H1 (cell line): Measurements from ENCODE around the gene UBE3B. TPM values are rescaled to one million over a fixed set of nuclear protein-coding genes. Genes with fewer than 3 reads are reported as not detected.

ENCODE experiments used
- CTCF ChIA-PET: fragments of 300-600 bp; sonication (Branson Sonifier 250); formaldehyde crosslinking; loops from one replicate; lab custom pipeline; 2021; ENCODE audit not compliant: partially characterized antibody; lab: Charles Lee
- POLR2A ChIA-PET: fragments of 300-600 bp; sonication (Branson Sonifier 250); formaldehyde crosslinking; loops from one replicate; lab custom pipeline; 2021; ENCODE audit warnings: inconsistent platforms; ENCODE audit not compliant: partially characterized antibody; lab: Charles Lee
- DNase-seq, 2 experiments: peaks; one replicate each; pipeline versions ENCODE4 v3.0.0 to v3.0.0-alpha.2; 2010 to 2022; ENCODE audit warnings: low spot score in 2 of 2, low read depth in 1 of 2, mixed read lengths in 1 of 2
- FAIRE-seq: peaks from 2 replicates; lab custom pipeline; 2011; peaks lifted over from hg19 to GRCh38; lab: Jason Lieb, UNC
- H2AFZ ChIP-seq: 2 replicates; pipeline ENCODE4 v1.8.1; 2012; ENCODE audit warnings: low read length, inconsistent platforms
- H2AK5ac ChIP-seq: 2 replicates; pipeline ENCODE4 v1.6.1; 2013; ENCODE audit warnings: low read depth, low read length
- H2BK120ac ChIP-seq: replicated peaks from 2 replicates; pipeline ENCODE3; 2013; ENCODE audit warnings: low read depth, low read length, inconsistent platforms
- H2BK12ac ChIP-seq: 2 replicates; pipeline ENCODE4 v1.6.1; 2013; ENCODE audit warnings: low read depth, low read length
- H2BK15ac ChIP-seq: 2 replicates; pipeline ENCODE4 v1.6.1; 2013; ENCODE audit warnings: low read length
- H2BK20ac ChIP-seq: 2 replicates; pipeline ENCODE4 v1.6.1; 2013; ENCODE audit warnings: low read length
- H2BK5ac ChIP-seq: 2 replicates; pipeline ENCODE4 v1.6.1; 2013; ENCODE audit warnings: low read depth, low read length
- H3K14ac ChIP-seq: 2 replicates; pipeline ENCODE4 v1.6.1; 2013; ENCODE audit warnings: inconsistent platforms; ENCODE audit not compliant: insufficient read length
- H3K18ac ChIP-seq: 2 replicates; pipeline ENCODE4 v1.6.1; 2013; ENCODE audit warnings: low read length; ENCODE audit errors: extremely low read depth
- H3K23ac ChIP-seq: 2 replicates; pipeline ENCODE4 v1.6.1; 2013; ENCODE audit warnings: inconsistent platforms; ENCODE audit not compliant: insufficient read length
- H3K23me2 ChIP-seq: 2 replicates; pipeline ENCODE4 v1.6.1; 2013; ENCODE audit warnings: low read depth, low read length
- H3K27ac ChIP-seq: 2 replicates; pipeline ENCODE4 v1.6.1; 2011; ENCODE audit warnings: low read depth, low read length, inconsistent platforms
- H3K27me3 ChIP-seq, 4 experiments: replicated peaks in 1 of 4; 1 replicate in 1 of 4; 2 replicates in 3 of 4; pipeline versions ENCODE4 v1.6.1 to v1.8.1; 2011 to 2013; ENCODE audit warnings: low read length in 3 of 4, mild to moderate bottlenecking in 3 of 4, inconsistent platforms in 2 of 4, mixed read lengths in 2 of 4, moderate library complexity in 1 of 4; ENCODE audit not compliant: control insufficient read depth in 3 of 4, insufficient read depth in 3 of 4; ENCODE audit errors: extremely low read depth in 1 of 4
- H3K36me3 ChIP-seq, 4 experiments: 2 replicates each; pipeline versions ENCODE4 v1.6.1 to v1.8.1; 2011 to 2013; ENCODE audit warnings: mild to moderate bottlenecking in 4 of 4, low read length in 3 of 4, moderate library complexity in 2 of 4, control low read depth in 1 of 4, inconsistent platforms in 1 of 4; ENCODE audit not compliant: insufficient read depth in 4 of 4, control insufficient read depth in 2 of 4
- H3K4ac ChIP-seq: replicated peaks from 2 replicates; pipeline ENCODE3; 2013; ENCODE audit warnings: low read length, low read depth, mixed read lengths, inconsistent platforms; ENCODE audit not compliant: insufficient read length
- H3K4me1 ChIP-seq, 4 experiments: replicated peaks in 1 of 4; 1 replicate in 1 of 4; 2 replicates in 3 of 4; pipeline versions ENCODE4 v1.6.1 to v1.8.1; 2011 to 2013; ENCODE audit warnings: low read length in 3 of 4, inconsistent platforms in 2 of 4, mixed read lengths in 1 of 4; ENCODE audit not compliant: insufficient read depth in 4 of 4, control insufficient read depth in 3 of 4
- H3K4me2 ChIP-seq, 2 experiments: 2 replicates each; pipeline versions ENCODE4 v1.6.1 to v1.8.1; 2011 to 2013; ENCODE audit warnings: low read depth in 2 of 2, low read length in 2 of 2, control low read depth in 1 of 2, inconsistent platforms in 1 of 2, mild to moderate bottlenecking in 1 of 2; ENCODE audit not compliant: insufficient read depth in 1 of 2
- H3K4me3 ChIP-seq, 4 experiments: fragments of 200-600, 300-600 bp in 1 of 4; sonication (generic), shearing (Covaris generic), sonication (Bioruptor Twin) in 1 of 4; 2 replicates each; pipeline versions ENCODE4 v1.5.1 to v1.8.1; 2011 to 2016; ENCODE audit warnings: low read length in 4 of 4, low read depth in 3 of 4, control low read depth in 2 of 4, inconsistent platforms in 2 of 4, mild to moderate bottlenecking in 2 of 4, mixed read lengths in 1 of 4, moderate library complexity in 1 of 4; ENCODE audit not compliant: insufficient read depth in 2 of 4; ENCODE audit errors: extremely low read depth in 1 of 4
- H3K56ac ChIP-seq: replicated peaks from 2 replicates; pipeline ENCODE3; 2013; ENCODE audit warnings: low read depth, mild to moderate bottlenecking, mixed read lengths, low read length, inconsistent platforms; ENCODE audit not compliant: insufficient read length
- H3K79me1 ChIP-seq: 2 replicates; pipeline ENCODE4 v1.6.1; 2013; ENCODE audit warnings: low read depth, low read length, control low read depth
- H3K79me2 ChIP-seq, 2 experiments: 2 replicates each; pipeline versions ENCODE4 v1.6.1 to v1.8.1; 2012 to 2013; ENCODE audit warnings: low read length in 2 of 2, mild to moderate bottlenecking in 2 of 2, inconsistent platforms in 1 of 2; ENCODE audit not compliant: insufficient read depth in 2 of 2, control insufficient read depth in 1 of 2
- H3K9ac ChIP-seq, 4 experiments: replicated peaks in 1 of 4; 1 replicate in 1 of 4; 2 replicates in 3 of 4; pipeline versions ENCODE4 v1.6.1 to v1.8.1; 2011 to 2013; ENCODE audit warnings: low read depth in 3 of 4, low read length in 3 of 4, control low read depth in 2 of 4, mild to moderate bottlenecking in 2 of 4, moderate library complexity in 2 of 4, inconsistent platforms in 1 of 4; ENCODE audit errors: extremely low read depth in 1 of 4
- H3K9me3 ChIP-seq, 2 experiments: 2 replicates each; pipeline versions ENCODE4 v1.6.1 to v1.8.1; 2012 to 2013; ENCODE audit warnings: mild to moderate bottlenecking in 2 of 2, moderate library complexity in 2 of 2, control low read depth in 1 of 2, inconsistent platforms in 1 of 2, low read depth in 1 of 2, low read length in 1 of 2, mixed read lengths in 1 of 2; ENCODE audit not compliant: insufficient read depth in 2 of 2
- H4K20me1 ChIP-seq, 2 experiments: replicated peaks in 1 of 2; 2 replicates each; pipeline versions ENCODE3 to v1.8.1; 2011 to 2013; ENCODE audit warnings: inconsistent platforms in 2 of 2, low read length in 2 of 2, mild to moderate bottlenecking in 1 of 2; ENCODE audit not compliant: insufficient read depth in 2 of 2, control insufficient read depth in 1 of 2
- H4K5ac ChIP-seq: 2 replicates; pipeline ENCODE4 v1.6.1; 2013; ENCODE audit warnings: low read length, low read depth, mixed read lengths, inconsistent platforms; ENCODE audit not compliant: insufficient read length
- H4K8ac ChIP-seq: 2 replicates; pipeline ENCODE4 v1.8.0; 2013; ENCODE audit warnings: mild to moderate bottlenecking, moderate library complexity, low read length, inconsistent platforms; ENCODE audit not compliant: insufficient read depth; ENCODE audit errors: extremely low read depth
- H4K91ac ChIP-seq: replicated peaks from 2 replicates; pipeline ENCODE3; 2013; ENCODE audit warnings: low read length, mixed read lengths, inconsistent platforms; ENCODE audit not compliant: insufficient read length
- ASH2L ChIP-seq: fragments of 200-600, 300-600 bp; sonication (generic); IDR thresholded peaks from one replicate; pipeline ENCODE4 v1.7.1; 2017; ENCODE audit warnings: low read length
- BACH1 ChIP-seq: IDR thresholded peaks from 2 replicates; pipeline ENCODE4 v1.6.1; 2012; ENCODE audit warnings: low read length, improper control_type of control experiment
- EGR1 ChIP-seq: IDR thresholded peaks from 2 replicates; pipeline ENCODE4 v1.6.1; 2011; ENCODE audit warnings: low read depth, low read length, borderline replicate concordance
- JUN ChIP-seq: IDR thresholded peaks from 2 replicates; pipeline ENCODE4 v1.6.1; 2011; ENCODE audit warnings: low read depth, mild to moderate bottlenecking, improper control_type of control experiment, low read length
- MAX ChIP-seq: IDR thresholded peaks from 2 replicates; pipeline ENCODE4 v1.6.1; 2012; ENCODE audit warnings: inconsistent platforms
- POLR2AphosphoS5 ChIP-seq: IDR thresholded peaks from 2 replicates; pipeline ENCODE4 v1.6.1; 2011; ENCODE audit warnings: low read depth, low read length
- RAD21 ChIP-seq, 2 experiments: IDR thresholded peaks in 1 of 2; conservative IDR thresholded peaks in 1 of 2; 2 replicates each; pipeline ENCODE4 v1.6.1; 2011; ENCODE audit warnings: low read depth in 2 of 2, low read length in 2 of 2, improper control_type of control experiment in 1 of 2, inconsistent platforms in 1 of 2, mild to moderate bottlenecking in 1 of 2, moderate library complexity in 1 of 2
- SP4 ChIP-seq: IDR thresholded peaks from 2 replicates; pipeline ENCODE4 v1.6.1; 2012; ENCODE audit warnings: low read length, inconsistent platforms
- TBP ChIP-seq: IDR thresholded peaks from 2 replicates; pipeline ENCODE4 v1.6.1; 2011; ENCODE audit warnings: low read depth, low read length, improper control_type of control experiment
- WGBS, 2 experiments: shearing (Covaris generic) in 1 of 2; methylation state at CpG; one replicate each; pipeline versions ENCODE4 v1.1.6 to v1.1.7; 2013 to 2015; ENCODE audit warnings: low lambda C conversion rate in 2 of 2, mixed read lengths in 2 of 2, inconsistent platforms in 1 of 2, low coverage in 1 of 2, missing lambda C conversion rate in 1 of 2; ENCODE audit not compliant: insufficient replicate concordance in 2 of 2, insufficient coverage in 1 of 2, insufficient read length in 1 of 2; ENCODE audit errors: extremely low coverage in 1 of 2, missing lambda C conversion rate in 1 of 2; 5-methylcytosine and 5-hydroxymethylcytosine counted together
- polyA plus RNA-seq, 7 experiments: library from polyadenylated mRNA; depleted of rRNA in 3 of 7; stranded (reverse) in 5 of 7; unstranded in 2 of 7; fragments of >200 nt in 5 of 7; fragments of 200-250 nt in 2 of 7; gene quantifications; 1 replicate in 5 of 7; 2 replicates in 1 of 7; 4 replicates in 1 of 7; pipeline versions ENCODE4 v1.2.1 to v1.2.3, GENCODE V29; 2011 to 2013; ENCODE audit warnings: missing spikeins in 2 of 7, mixed read lengths in 2 of 7
- total RNA-seq: library from RNA; stranded (reverse); fragmentation: NEBNext Ultra II Directional; extraction: Animal tissue kit (Norgen Biotek cat#: 25700); gene quantifications from 2 replicates; pipeline ENCODE4 v1.2.1, GENCODE V29; 2021
- TF ChIP-seq, protein P1 (sequence below), 3 experiments: IDR thresholded peaks; 1 replicate in 2 of 3; 2 replicates in 1 of 3; pipeline versions ENCODE4 v1.5.1 to v1.6.1; 2011; ENCODE audit warnings: low read length in 3 of 3, mild to moderate bottlenecking in 3 of 3, inconsistent platforms in 2 of 3, low read depth in 1 of 3, moderate library complexity in 1 of 3; ENCODE audit not compliant: insufficient read depth in 1 of 3; ENCODE audit errors: control extremely low read depth in 1 of 3

Gene UBE3B
- total and polyA plus RNA-seq, 2 of the 8 experiments (the other 6 are each of a cell fraction or from before 2014, with no cell fraction given): 14.0 to 21.1 TPM

DNA sequence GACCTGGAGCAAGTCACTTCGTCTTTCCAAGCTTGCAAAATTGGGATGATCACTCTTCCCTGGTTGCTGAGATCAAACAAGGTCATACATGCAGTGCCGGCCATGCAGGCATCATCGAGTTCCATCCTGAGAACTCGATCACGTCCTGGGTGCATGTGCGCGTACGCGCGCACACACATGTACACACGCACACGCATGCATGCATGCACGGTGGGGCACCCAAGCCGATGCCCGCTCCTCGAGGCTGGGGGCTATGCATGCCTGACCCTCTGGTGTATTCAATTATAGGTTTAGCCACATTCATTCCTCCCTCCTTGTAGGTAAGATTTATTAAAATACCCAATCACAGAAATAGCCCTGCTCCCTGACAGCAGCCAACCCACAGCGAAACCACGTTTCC is 69.9 kb downstream of the UBE3B start:
- WGBS, 2 experiments: 96% methylated on average over 18 of the region's 18 CpGs; no CpG with 5 or more reads in 1 of the 2 experiments
- Histone ChIP-seq H3K4ac (no peak overlapping the region), H2BK15ac (no peak overlapping the region), H3K27me3 (no peaks in the 10 kb centered on the region; a peak in 2 of 7 replicates), H2AFZ (no peak overlapping the region), H3K9me3 (no peaks in the 10 kb centered on the region), H2BK5ac (no peak overlapping the region), H4K91ac (no peak overlapping the region), H2BK12ac (no peak overlapping the region), H3K27ac (no peak overlapping the region), H3K23ac (no peak overlapping the region), H4K8ac (no peak overlapping the region), H4K5ac (no peak overlapping the region), H3K36me3 (no peaks in the 10 kb centered on the region; a peak in 1 of 8 replicates), H3K4me2 (no peak overlapping the region), H3K18ac (no peak overlapping the region), H3K4me3 (no peak overlapping the region), H2BK120ac (no peak overlapping the region), H2AK5ac (no peak overlapping the region), H4K20me1 (peaks cover 0 to 2% of the 10 kb centered on the region in 2 experiments), H3K4me1 (no peaks in the 10 kb centered on the region), H3K14ac (no peak overlapping the region), H3K23me2 (no peaks in the 10 kb centered on the region), H3K79me2 (no peaks in the 10 kb centered on the region), H2BK20ac (no peak overlapping the region), H3K79me1 (no peaks in the 10 kb centered on the region), H3K9ac (no peak overlapping the region), H3K56ac (no peak overlapping the region)
- DNase-seq (no peak), FAIRE-seq (no peak)
- CTCF ChIA-PET: no interaction called here
- POLR2A ChIA-PET: no interaction called here
- TF ChIP-seq ASH2L: no peak
- TF ChIP-seq JUN: no peak
- TF ChIP-seq MAX: no peak
- TF ChIP-seq EGR1: no peak
- TF ChIP-seq, protein P1, sequence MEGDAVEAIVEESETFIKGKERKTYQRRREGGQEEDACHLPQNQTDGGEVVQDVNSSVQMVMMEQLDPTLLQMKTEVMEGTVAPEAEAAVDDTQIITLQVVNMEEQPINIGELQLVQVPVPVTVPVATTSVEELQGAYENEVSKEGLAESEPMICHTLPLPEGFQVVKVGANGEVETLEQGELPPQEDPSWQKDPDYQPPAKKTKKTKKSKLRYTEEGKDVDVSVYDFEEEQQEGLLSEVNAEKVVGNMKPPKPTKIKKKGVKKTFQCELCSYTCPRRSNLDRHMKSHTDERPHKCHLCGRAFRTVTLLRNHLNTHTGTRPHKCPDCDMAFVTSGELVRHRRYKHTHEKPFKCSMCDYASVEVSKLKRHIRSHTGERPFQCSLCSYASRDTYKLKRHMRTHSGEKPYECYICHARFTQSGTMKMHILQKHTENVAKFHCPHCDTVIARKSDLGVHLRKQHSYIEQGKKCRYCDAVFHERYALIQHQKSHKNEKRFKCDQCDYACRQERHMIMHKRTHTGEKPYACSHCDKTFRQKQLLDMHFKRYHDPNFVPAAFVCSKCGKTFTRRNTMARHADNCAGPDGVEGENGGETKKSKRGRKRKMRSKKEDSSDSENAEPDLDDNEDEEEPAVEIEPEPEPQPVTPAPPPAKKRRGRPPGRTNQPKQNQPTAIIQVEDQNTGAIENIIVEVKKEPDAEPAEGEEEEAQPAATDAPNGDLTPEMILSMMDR (IDR thresholded peaks at IDR 0.05; ENCODE audit: control extremely low read depth in 1 of 3, insufficient read depth in 1 of 3, low read depth in 1 of 3, low read length in 3 of 3): no peak
- no peak for TF ChIP-seq POLR2AphosphoS5
- TF ChIP-seq TBP: no peak
- no peak for TF ChIP-seq RAD21 (IDR thresholded peaks at IDR 0.05 in 1 of 2, conservative IDR thresholded peaks at IDR 0.05 in 1 of 2; ENCODE audit: low read depth in 2 of 2, low read length in 2 of 2)
- TF ChIP-seq SP4: no peak
- TF ChIP-seq BACH1: no peak
